A673 (cell line): ENCODE results near the gene SDCCAG8.

ENCODE experiments used
- EZH2 ChIP-seq: fragments of 200-600 bp; sonication (generic); IDR thresholded peaks from 2 replicates; pipeline ENCODE4 v1.6.1; 2017; ENCODE audit warnings: borderline replicate concordance, low read depth, mild to moderate bottlenecking, mixed read lengths, antibody characterized with exemption, low read length; ENCODE audit not compliant: poor library complexity, severe bottlenecking
- TF ChIP-seq, protein P1 (sequence below): fragments of 300-800, 200-600 bp; sonication (generic); conservative IDR thresholded peaks from 2 replicates; pipeline ENCODE4 v1.5.1; 2017; ENCODE audit warnings: low read depth, mild to moderate bottlenecking, antibody characterized with exemption, low read length, moderate library complexity, mixed read lengths

DNA sequence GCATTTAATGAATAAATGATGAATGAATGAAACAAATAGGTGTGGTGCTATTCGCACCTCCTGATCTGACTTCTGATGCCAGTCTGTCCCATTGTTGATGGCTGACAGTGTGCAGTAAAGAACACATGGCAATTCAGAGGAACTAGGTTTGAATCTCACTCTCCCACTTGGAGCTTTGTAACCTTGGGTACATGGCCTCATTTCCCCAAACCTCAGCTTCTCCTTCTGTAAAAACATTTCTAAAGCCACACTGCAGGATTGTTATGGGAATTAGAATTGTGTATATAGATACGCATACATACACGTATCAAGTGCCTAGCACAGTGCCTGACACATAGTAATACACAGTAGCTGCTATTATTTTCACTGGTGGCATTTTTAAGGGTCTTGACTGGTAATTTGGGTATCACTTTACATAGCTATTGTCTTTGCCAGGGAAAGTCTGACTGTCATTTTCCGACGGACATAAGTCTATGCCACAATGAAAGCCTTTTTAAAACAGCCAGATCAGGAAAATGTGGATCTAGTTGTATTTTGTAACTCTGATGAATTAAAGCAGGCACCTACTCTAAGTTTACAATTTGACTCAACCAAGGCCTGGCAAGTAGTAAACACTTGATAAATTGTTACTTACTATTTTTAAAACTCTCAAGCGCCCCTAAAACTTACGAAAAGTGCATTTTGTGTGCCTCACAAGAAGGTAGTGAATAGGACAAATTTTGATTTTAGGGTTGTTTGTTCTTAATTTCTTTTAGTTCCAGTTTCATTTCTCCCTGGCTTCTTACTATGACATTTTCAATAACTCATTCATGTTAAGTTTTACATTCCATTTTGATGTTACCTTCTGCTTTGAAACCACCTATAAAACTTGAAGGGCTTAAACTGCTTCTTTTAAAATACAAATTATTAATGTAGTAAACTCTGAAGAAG lies 164.4 kb downstream of the SDCCAG8 start:
- TF ChIP-seq, protein P1, sequence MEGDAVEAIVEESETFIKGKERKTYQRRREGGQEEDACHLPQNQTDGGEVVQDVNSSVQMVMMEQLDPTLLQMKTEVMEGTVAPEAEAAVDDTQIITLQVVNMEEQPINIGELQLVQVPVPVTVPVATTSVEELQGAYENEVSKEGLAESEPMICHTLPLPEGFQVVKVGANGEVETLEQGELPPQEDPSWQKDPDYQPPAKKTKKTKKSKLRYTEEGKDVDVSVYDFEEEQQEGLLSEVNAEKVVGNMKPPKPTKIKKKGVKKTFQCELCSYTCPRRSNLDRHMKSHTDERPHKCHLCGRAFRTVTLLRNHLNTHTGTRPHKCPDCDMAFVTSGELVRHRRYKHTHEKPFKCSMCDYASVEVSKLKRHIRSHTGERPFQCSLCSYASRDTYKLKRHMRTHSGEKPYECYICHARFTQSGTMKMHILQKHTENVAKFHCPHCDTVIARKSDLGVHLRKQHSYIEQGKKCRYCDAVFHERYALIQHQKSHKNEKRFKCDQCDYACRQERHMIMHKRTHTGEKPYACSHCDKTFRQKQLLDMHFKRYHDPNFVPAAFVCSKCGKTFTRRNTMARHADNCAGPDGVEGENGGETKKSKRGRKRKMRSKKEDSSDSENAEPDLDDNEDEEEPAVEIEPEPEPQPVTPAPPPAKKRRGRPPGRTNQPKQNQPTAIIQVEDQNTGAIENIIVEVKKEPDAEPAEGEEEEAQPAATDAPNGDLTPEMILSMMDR: no peak
- TF ChIP-seq EZH2: no peak
